Thyroid gland (tissue), 4 donors: Measurements from ENCODE around the gene DUS1L. TPM values are rescaled to one million over a fixed set of nuclear protein-coding genes. Genes with fewer than 3 reads are reported as not detected.
A peak's percentile ranks its signal among the peaks of the same experiment; 100 is the strongest.

Experiments
- DNase-seq, 2 donors: peaks; one replicate each; pipeline ENCODE4 v3.0.0-alpha.2; 2019
- H3K27ac ChIP-seq, 3 donors: fragments of 200-600 bp; sonication (generic); 1 replicate in 2 of 3; 2 replicates in 1 of 3; pipeline ENCODE4 v1.5.1; 2016 to 2019; ENCODE audit warnings: mild to moderate bottlenecking in 1 of 3, moderate library complexity in 1 of 3
- H3K27me3 ChIP-seq: fragments of 200-600 bp; sonication (generic); one replicate; pipeline ENCODE4 v1.5.1; 2019
- H3K36me3 ChIP-seq, 2 donors: fragments of 200-600 bp; sonication (generic); one replicate each; pipeline ENCODE4 v1.5.1; 2016 to 2019
- H3K4me1 ChIP-seq, 2 donors: fragments of 200-600 bp; sonication (generic); one replicate each; pipeline ENCODE4 v1.5.1; 2017 to 2019
- H3K4me3 ChIP-seq, 3 donors: fragments of 200-600 bp; sonication (generic); replicated peaks in 1 of 3; 1 replicate in 2 of 3; 2 replicates in 1 of 3; pipeline ENCODE4 v1.5.1; 2016; ENCODE audit warnings: mild to moderate bottlenecking in 1 of 3
- H3K9me3 ChIP-seq: fragments of 200-600 bp; sonication (generic); one replicate; pipeline ENCODE4 v1.5.1; 2017
- POLR2A ChIP-seq, 2 donors: fragments of 450-650 bp; IDR thresholded peaks; one replicate each; pipeline ENCODE4 v1.6.1; 2017; ENCODE audit warnings: antibody characterized with exemption in 2 of 2, mild to moderate bottlenecking in 2 of 2, moderate library complexity in 1 of 2
- WGBS, 2 donors: methylation state at CpG; one replicate each; pipeline ENCODE4 v1.1.5; 2017; 5-methylcytosine and 5-hydroxymethylcytosine counted together
- intact Hi-C: fragments of 100-400 bp; cut with DNase I; formaldehyde crosslinking; loops from one replicate; pipeline ENCODE4 v1.15.1; 2023
- total RNA-seq, 4 donors: library from RNA; depleted of rRNA; stranded (reverse); fragments of >200 nt; gene quantifications; one replicate each; pipeline ENCODE4 v1.2.3, GENCODE V29; 2016
- TF ChIP-seq, protein P1 (sequence below), 6 experiments: fragments of 200-600 bp in 3 of 6; fragments of 450-650 bp in 3 of 6; sonication (generic) in 3 of 6; IDR thresholded peaks; one replicate each; pipeline ENCODE4 v1.5.1; 2016 to 2019; ENCODE audit warnings: antibody characterized with exemption in 6 of 6, mild to moderate bottlenecking in 2 of 6, inconsistent platforms in 1 of 6, moderate library complexity in 1 of 6

The DUS1L gene
- total RNA-seq, 4 donors from 2014 or later, result 58.7 to 90.5 (median 75.5) TPM

GRCh38 chr17:82104797-82105416, 39.3 kb upstream of the DUS1L start:
- H3K36me3 ChIP-seq, result no peaks in the 10 kb centered on the region
- H3K4me3 ChIP-seq, result no peak overlapping the region
- 89 to 90% methylated on average over 6 to 7 of the region's 11 CpGs for WGBS, 2 donors
- H3K27me3 ChIP-seq, result no peaks in the 10 kb centered on the region
- DNase-seq, result no peak
- TF ChIP-seq, protein P1, sequence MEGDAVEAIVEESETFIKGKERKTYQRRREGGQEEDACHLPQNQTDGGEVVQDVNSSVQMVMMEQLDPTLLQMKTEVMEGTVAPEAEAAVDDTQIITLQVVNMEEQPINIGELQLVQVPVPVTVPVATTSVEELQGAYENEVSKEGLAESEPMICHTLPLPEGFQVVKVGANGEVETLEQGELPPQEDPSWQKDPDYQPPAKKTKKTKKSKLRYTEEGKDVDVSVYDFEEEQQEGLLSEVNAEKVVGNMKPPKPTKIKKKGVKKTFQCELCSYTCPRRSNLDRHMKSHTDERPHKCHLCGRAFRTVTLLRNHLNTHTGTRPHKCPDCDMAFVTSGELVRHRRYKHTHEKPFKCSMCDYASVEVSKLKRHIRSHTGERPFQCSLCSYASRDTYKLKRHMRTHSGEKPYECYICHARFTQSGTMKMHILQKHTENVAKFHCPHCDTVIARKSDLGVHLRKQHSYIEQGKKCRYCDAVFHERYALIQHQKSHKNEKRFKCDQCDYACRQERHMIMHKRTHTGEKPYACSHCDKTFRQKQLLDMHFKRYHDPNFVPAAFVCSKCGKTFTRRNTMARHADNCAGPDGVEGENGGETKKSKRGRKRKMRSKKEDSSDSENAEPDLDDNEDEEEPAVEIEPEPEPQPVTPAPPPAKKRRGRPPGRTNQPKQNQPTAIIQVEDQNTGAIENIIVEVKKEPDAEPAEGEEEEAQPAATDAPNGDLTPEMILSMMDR (IDR thresholded peaks at IDR 0.05), result no peak
- no peak for TF ChIP-seq POLR2A (IDR thresholded peaks at IDR 0.05)
- no peaks in the 10 kb centered on the region for H3K9me3 ChIP-seq
- peaks cover 40 to 65% of the 10 kb centered on the region in 2 donors for H3K4me1 ChIP-seq
- intact Hi-C loops, result loop anchor here (5.0 kb wide), 2 partner anchors 52 to 78 kb away; no protein-coding TSS in a partner anchor
- H3K27ac ChIP-seq, result peak overlapping the region; percentile 85 to 97 (median 86)

DNA sequence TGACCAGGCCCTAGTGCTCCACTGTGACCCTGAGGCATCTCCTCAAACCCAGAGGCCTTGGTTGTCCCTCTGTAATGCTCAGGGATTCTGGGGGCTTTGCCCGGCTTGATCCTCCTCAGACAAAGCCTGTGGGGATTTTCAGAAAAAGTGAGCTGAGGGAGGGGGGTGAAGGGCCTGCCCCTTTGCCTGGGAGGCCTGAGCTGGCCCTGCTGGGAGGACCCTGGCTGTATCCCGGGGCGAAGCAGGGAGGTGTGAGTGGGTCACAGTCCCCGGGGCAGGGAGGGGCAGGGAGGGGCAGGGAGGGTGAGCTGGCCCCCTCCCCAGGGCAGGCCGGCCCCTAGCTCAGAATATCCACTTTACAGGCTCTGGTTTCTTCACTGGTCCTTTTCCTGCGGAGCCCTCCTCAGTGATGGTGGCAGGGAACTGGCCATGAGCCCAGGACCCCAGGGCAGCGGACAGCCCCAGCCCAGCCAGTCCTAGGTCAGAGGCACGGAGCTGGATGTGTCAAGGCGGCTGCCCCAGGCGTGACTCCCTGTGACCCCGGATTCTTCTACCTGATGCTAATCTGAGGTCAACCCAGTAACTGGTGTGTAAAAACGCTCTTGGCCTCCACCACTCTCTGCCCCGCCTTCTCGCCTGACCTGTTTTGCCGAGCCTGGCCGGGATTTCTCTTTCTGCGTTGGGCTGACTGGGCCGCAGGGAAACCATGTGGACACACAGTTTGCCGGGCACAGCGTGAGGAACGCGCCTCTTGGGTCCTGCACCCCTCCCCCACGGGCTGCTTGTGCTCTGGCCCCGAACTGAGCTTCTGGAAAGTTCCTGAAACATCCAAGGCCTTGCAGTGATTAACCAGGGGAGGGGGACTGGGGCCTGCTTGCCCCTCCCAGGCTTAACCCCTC, 38.2 kb upstream of the DUS1L start:
- H3K4me1 ChIP-seq, result peaks cover 45 to 76% of the 10 kb centered on the region in 2 donors
- peak; percentile 95 to 97 for DNase-seq
- 30 to 33% methylated on average over 5 to 20 of the region's 24 CpGs for WGBS, 2 donors

DNA sequence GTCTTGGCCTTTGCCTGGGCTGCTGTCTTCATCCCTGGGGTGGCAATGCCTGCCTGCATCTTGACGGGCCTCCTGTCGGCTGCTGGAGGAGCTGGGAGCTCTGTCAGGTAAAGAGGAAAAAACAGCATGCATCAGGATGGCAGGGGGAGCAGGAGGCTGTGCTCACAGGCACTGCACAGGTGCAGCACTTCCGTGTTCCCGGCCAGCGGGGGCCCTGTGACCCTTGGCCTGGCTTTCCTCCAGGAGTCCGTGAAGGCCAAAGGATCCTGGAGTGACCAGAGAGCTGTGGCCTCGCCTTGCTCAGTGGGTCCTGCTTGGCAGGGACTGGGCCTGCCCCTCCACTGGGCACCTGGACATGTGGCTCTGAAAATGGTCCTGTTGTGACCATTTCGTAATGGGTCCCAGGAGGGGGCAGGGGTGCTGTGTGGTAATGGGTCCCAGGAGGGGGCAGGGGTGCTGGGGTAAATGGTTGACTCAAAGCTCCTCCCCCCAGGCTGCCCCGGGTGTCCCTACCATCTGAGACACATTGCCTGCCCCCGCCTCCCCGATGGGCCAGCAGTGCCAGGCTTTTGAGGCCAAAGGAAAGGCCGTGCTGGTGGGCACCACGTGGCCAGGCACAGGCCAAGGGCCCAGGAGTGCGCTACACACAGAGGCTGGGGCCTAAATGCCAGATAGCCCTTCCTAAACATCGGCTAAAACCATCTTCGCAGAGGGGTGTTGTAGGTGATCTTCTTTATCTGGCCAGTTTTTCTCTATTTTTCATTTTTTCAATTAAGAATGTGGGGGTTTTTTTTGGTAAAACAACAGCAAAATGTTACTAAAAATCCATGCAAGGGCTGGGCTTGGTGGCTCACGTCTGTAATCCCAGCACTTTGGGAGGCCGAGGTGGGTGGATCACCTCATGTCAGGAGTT, 36.4 kb upstream of the DUS1L start:
- Histone ChIP-seq H3K4me3 (no peak overlapping the region), H3K27me3 (no peaks in the 10 kb centered on the region), H3K27ac (peak overlapping the region; percentile 10 to 97 (median 12)), H3K4me1 (peaks cover 38 to 64% of the 10 kb centered on the region in 2 donors), H3K36me3 (no peaks in the 10 kb centered on the region), H3K9me3 (no peaks in the 10 kb centered on the region)
- intact Hi-C loops, result loop anchor here (5.0 kb wide), 2 partner anchors 55 to 75 kb away; no protein-coding TSS in a partner anchor
- TF ChIP-seq POLR2A (IDR thresholded peaks at IDR 0.05), result no peak
- TF ChIP-seq, protein P1 (IDR thresholded peaks at IDR 0.05), result no peak
- no peak for DNase-seq
- 79 to 85% methylated on average over 15 of the region's 18 CpGs for WGBS, 2 donors

More for the DNA sequence above, 38.2 kb upstream of the DUS1L start:
- Histone ChIP-seq H3K27ac (peak overlapping the region; percentile 85 to 97 (median 86)), H3K4me3 (no peak overlapping the region), H3K36me3 (no peaks in the 10 kb centered on the region), H3K9me3 (no peaks in the 10 kb centered on the region), H3K27me3 (no peaks in the 10 kb centered on the region)
- TF ChIP-seq, protein P1 (IDR thresholded peaks at IDR 0.05), result no peak
- peak in 1 of 2 donors; percentile 53 for TF ChIP-seq POLR2A (IDR thresholded peaks at IDR 0.05)
- intact Hi-C loops, result loop anchor here (5.0 kb wide), 2 partner anchors 53 to 77 kb away; no protein-coding TSS in a partner anchor

DNA sequence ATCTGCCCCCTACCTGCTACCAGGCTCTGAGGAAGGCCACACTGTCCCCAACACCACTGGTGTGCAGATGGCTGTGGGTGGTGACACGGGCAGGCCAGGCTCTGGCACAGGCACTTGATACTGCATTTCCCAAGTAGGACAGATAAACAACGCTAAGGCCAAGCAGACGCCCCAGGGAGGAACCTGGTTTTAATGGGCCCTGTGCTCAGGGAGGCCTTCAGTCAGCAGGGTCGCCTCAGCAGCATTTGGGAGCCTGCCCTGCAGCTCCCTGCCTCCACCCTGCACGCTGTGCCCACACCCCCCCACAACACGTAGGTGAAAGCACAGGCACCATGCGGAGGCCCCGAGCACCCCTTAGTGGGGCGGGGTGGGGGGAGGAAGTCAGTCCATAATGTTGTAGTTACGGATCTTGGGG, 35.7 kb upstream of the DUS1L start:
- no peak overlapping the region for H3K27ac ChIP-seq
- no peaks in the 10 kb centered on the region for H3K9me3 ChIP-seq
- no peaks in the 10 kb centered on the region for H3K36me3 ChIP-seq
- DNase-seq, result peak in 1 of 2 donors; percentile 15
- WGBS, 2 donors, result 81 to 90% methylated on average over 2 to 9 of the region's 10 CpGs
- intact Hi-C loops, result loop anchor here (5.0 kb wide), 2 partner anchors 56 to 74 kb away; no protein-coding TSS in a partner anchor
- H3K4me3 ChIP-seq, result no peak overlapping the region
- H3K27me3 ChIP-seq, result no peaks in the 10 kb centered on the region
- peaks cover 39 to 64% of the 10 kb centered on the region in 2 donors for H3K4me1 ChIP-seq
- no peak for TF ChIP-seq POLR2A (IDR thresholded peaks at IDR 0.05)
- TF ChIP-seq, protein P1 (IDR thresholded peaks at IDR 0.05), result no peak
